OCI-LY1 (cell line): ENCODE measurements around the gene FRMD5.

Experiments
- H2AFZ ChIP-seq: fragments of 200-600 bp; sonication (generic), shearing (Covaris generic); 2 replicates; pipeline ENCODE4 v1.6.0; 2014; ENCODE audit warnings: antibody characterized with exemption, mild to moderate bottlenecking, low read length
- H3F3A ChIP-seq: fragments of 200-600 bp; sonication (generic), shearing (Covaris generic); 2 replicates; pipeline ENCODE4 v1.6.0; 2014; ENCODE audit warnings: mild to moderate bottlenecking, antibody characterized with exemption, low read length, moderate library complexity; ENCODE audit not compliant: insufficient read depth
- H3K27ac ChIP-seq: fragments of 200-600 bp; sonication (generic); 2 replicates; pipeline ENCODE4 v1.5.1; 2014; ENCODE audit warnings: low read length, mixed run types, mild to moderate bottlenecking, low read depth; ENCODE audit not compliant: poor library complexity, severe bottlenecking
- H3K27me3 ChIP-seq: fragments of 200-600 bp; sonication (generic); 2 replicates; pipeline ENCODE4 v1.6.0; 2014; ENCODE audit warnings: antibody characterized with exemption, mild to moderate bottlenecking, low read length, moderate library complexity; ENCODE audit not compliant: insufficient read depth
- H3K36me3 ChIP-seq: fragments of 200-600 bp; sonication (generic); 2 replicates; pipeline ENCODE4 v1.6.1; 2014; ENCODE audit warnings: mild to moderate bottlenecking, antibody characterized with exemption, low read length, moderate library complexity, mixed read lengths; ENCODE audit not compliant: insufficient read depth
- H3K4me1 ChIP-seq: fragments of 200-600 bp; sonication (generic); 2 replicates; pipeline ENCODE4 v1.5.1; 2014; ENCODE audit warnings: mild to moderate bottlenecking, low read length, moderate library complexity; ENCODE audit not compliant: insufficient read depth, severe bottlenecking
- H3K4me2 ChIP-seq: fragments of 200-600 bp; sonication (generic), shearing (Covaris generic); 2 replicates; pipeline ENCODE4 v1.6.1; 2014; ENCODE audit warnings: low read length
- H3K4me3 ChIP-seq: fragments of 200-600 bp; sonication (generic); 2 replicates; pipeline ENCODE4 v1.5.1; 2014; ENCODE audit warnings: low read length, low read depth, mild to moderate bottlenecking, mixed read lengths; ENCODE audit not compliant: poor library complexity, severe bottlenecking
- H3K79me2 ChIP-seq: fragments of 200-600 bp; shearing (Covaris generic); 2 replicates; pipeline ENCODE4 v1.6.1; 2016; ENCODE audit warnings: mixed run types, low read length, mixed read lengths; ENCODE audit not compliant: insufficient read depth
- H3K9ac ChIP-seq: fragments of 200-600 bp; sonication (generic), shearing (Covaris generic); 2 replicates; pipeline ENCODE4 v1.6.1; 2014; ENCODE audit warnings: mild to moderate bottlenecking, low read length, mixed read lengths
- H3K9me2 ChIP-seq: fragments of 200-600 bp; sonication (generic), shearing (Covaris generic); 2 replicates; pipeline ENCODE4 v1.6.1; 2014; ENCODE audit warnings: low read depth, mild to moderate bottlenecking, low read length, mixed read lengths
- H3K9me3 ChIP-seq: fragments of 200-600 bp; shearing (Covaris generic); 2 replicates; pipeline ENCODE4 v1.6.1; 2014; ENCODE audit warnings: low read length, mixed read lengths
- H4K20me1 ChIP-seq: fragments of 200-600 bp; sonication (generic), shearing (Covaris generic); 2 replicates; pipeline ENCODE4 v1.6.0; 2016; ENCODE audit warnings: mild to moderate bottlenecking, low read length; ENCODE audit not compliant: insufficient read depth
- CTCF ChIP-seq: fragments of 200-600 bp; sonication (generic), shearing (Covaris generic); IDR thresholded peaks from 2 replicates; pipeline ENCODE4 v1.5.1; 2017; ENCODE audit warnings: mild to moderate bottlenecking, antibody characterized with exemption, low read length, moderate library complexity, mixed read lengths
- EZH2 ChIP-seq: fragments of 200-600 bp; sonication (generic), shearing (Covaris generic); IDR thresholded peaks from 2 replicates; pipeline ENCODE4 v1.8.0; 2017; ENCODE audit warnings: borderline replicate concordance, mixed run types, mild to moderate bottlenecking, antibody characterized with exemption, low read length, moderate library complexity, mixed read lengths

FRMD5 gene

GRCh38 chr15:43824302-43825246 lies 370.5 kb downstream of the FRMD5 start, which contains the start of gene MFAP1:
Gene MFAP1 (minus strand): TSS chr15:43824690. CDS start chr15:43824569, 121 bp downstream.
- Histone ChIP-seq H2AFZ (no peak within 1 kb of the TSS), H3K27me3 (no peaks in the 10 kb centered on the region), H3K79me2 (peaks cover 74% of the 10 kb centered on the region), H3K9me2 (no peaks in the 10 kb centered on the region), H3K27ac (peak within 1 kb of the TSS; percentile 81), H3K4me3 (peak within 1 kb of the TSS; percentile 98), H3F3A (no peaks in the 10 kb centered on the region), H3K9ac (peak within 1 kb of the TSS; percentile 99), H3K36me3 (peaks cover 37% of the 10 kb centered on the region), H3K9me3 (no peaks in the 10 kb centered on the region), H4K20me1 (no peaks in the 10 kb centered on the region), H3K4me1 (peaks cover 55% of the 10 kb centered on the region), H3K4me2 (peak within 1 kb of the TSS; percentile 81)
- TF ChIP-seq EZH2 (no peak), CTCF (no peak)

GRCh38 chr15:43821505-43821904 lies 373.6 kb downstream of the FRMD5 start:
- Histone ChIP-seq H3F3A (no peaks in the 10 kb centered on the region), H3K9ac (peak overlapping the region; percentile 54), H3K9me3 (no peaks in the 10 kb centered on the region), H3K79me2 (peaks cover 66% of the 10 kb centered on the region), H3K4me2 (peak overlapping the region; percentile 83), H2AFZ (no peak overlapping the region), H3K27me3 (no peaks in the 10 kb centered on the region), H3K4me1 (peaks cover 51% of the 10 kb centered on the region), H3K27ac (peak overlapping the region; percentile 50), H4K20me1 (no peaks in the 10 kb centered on the region), H3K9me2 (no peaks in the 10 kb centered on the region), H3K4me3 (peak overlapping the region; percentile 54), H3K36me3 (peaks cover 46% of the 10 kb centered on the region)
- TF ChIP-seq EZH2: no peak
- no peak for TF ChIP-seq CTCF
